ENCODE data around the gene NDST1.
A peak's percentile ranks its signal among the peaks of the same experiment; 100 is the strongest.

NDST1 gene

DNA sequence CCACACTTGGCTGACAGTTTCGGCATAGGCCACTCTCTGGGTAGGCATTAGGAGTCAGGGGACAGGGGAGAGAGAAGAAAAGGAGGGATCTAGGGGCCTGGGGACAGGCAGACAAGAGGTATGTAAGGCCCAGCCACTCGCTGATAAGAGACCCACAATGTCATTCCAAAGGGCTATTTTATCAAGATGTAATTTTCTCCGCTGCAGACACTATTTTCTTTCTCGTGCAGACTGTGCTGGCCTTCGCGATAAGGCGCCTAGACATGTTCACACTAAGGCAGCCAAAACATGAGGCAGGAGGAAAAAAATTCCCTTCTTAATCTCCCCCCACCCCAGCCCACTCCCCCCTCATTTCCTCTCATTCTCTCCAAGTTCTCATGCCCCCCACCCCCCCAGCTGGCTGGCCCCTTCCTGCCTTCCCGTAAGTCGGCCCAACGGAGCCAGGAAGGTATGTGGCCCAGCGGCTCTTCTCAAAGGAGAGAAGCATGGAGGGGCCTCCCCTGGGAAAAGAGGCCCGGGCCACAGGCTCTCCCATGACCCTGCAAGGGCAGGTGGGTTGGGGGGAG lies 87.6 kb downstream of the NDST1 start:
- peaks cover 16% of the 10 kb centered on the region for H3K4me1 ChIP-seq (ENCODE audit: insufficient read depth, low read length)
- no peaks in the 10 kb centered on the region for H3K27me3 ChIP-seq (ENCODE audit: insufficient read depth, low read length)
- H3K36me3 ChIP-seq (ENCODE audit: insufficient read depth, low read length) = no peaks in the 10 kb centered on the region
- H3K9ac ChIP-seq (ENCODE audit: low read depth, low read length) = no peak overlapping the region
- no peaks in the 10 kb centered on the region for H3K9me3 ChIP-seq (ENCODE audit: insufficient read depth, low read depth, low read length)
- no peak overlapping the region for H3K27ac ChIP-seq (ENCODE audit: low read depth, low read length)
- H3K4me3 ChIP-seq (ENCODE audit: low read length) = no peak overlapping the region
- 85% methylated on average over 12 of the region's 12 CpGs for WGBS

DNA sequence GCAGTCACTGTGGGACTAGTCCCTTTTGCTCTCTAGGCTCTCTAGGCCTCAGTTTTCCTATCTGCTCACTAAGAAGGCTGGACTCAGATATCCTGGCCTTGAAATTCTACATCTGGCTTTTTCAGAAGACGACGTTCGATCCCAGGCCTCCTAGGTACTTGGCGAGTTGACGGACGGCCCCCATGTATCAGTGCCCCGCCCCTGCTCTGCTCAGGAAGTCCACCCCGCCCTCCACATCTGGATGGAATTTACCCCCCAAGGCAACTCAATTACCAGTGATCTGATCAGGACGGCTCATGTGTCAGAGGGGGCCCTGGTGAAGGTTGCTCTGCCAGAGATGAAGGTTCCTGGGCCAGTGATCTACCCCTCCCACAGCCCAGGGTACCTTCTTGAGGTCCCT lies 88.4 kb downstream of the NDST1 start:
- Histone ChIP-seq H3K9me3 (ENCODE audit: insufficient read depth, low read depth, low read length) (no peaks in the 10 kb centered on the region), H3K4me1 (ENCODE audit: insufficient read depth, low read length) (peaks cover 9% of the 10 kb centered on the region), H3K9ac (ENCODE audit: low read depth, low read length) (no peak overlapping the region), H3K27me3 (ENCODE audit: insufficient read depth, low read length) (no peaks in the 10 kb centered on the region), H3K27ac (ENCODE audit: low read depth, low read length) (no peak overlapping the region), H3K36me3 (ENCODE audit: insufficient read depth, low read length) (no peaks in the 10 kb centered on the region), H3K4me3 (ENCODE audit: low read length) (no peak overlapping the region)
- WGBS = 77% methylated on average over 9 of the region's 9 CpGs

DNA sequence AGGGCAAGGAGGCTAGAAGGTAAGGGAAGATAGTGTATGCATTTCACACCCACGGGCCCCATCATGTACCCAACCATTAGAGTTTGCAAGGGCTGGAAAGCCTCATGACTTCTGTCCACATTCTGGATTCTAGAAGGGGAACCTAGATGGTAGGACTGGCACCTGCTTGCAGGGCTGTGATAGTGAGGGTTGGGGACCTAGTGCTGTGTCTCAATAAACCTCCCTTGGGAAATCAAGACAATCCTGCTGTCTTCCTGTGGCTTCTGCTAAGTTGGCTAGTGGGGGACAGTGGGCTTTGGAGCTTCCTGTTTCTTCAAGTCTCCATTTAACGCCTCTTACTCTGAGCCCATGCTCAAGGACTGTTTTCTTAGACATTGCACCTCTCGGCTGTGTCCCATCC lies 88.9 kb downstream of the NDST1 start:
- 93% methylated on average over 3 of the region's 3 CpGs for WGBS
- Histone ChIP-seq H3K9ac (ENCODE audit: low read depth, low read length) (no peak overlapping the region), H3K36me3 (ENCODE audit: insufficient read depth, low read length) (no peaks in the 10 kb centered on the region), H3K4me3 (ENCODE audit: low read length) (no peak overlapping the region), H3K4me1 (ENCODE audit: insufficient read depth, low read length) (peaks cover 6% of the 10 kb centered on the region; the same call in 1 of the 2 replicates), H3K27ac (ENCODE audit: low read depth, low read length) (no peak overlapping the region), H3K9me3 (ENCODE audit: insufficient read depth, low read depth, low read length) (no peaks in the 10 kb centered on the region), H3K27me3 (ENCODE audit: insufficient read depth, low read length) (no peaks in the 10 kb centered on the region)

DNA sequence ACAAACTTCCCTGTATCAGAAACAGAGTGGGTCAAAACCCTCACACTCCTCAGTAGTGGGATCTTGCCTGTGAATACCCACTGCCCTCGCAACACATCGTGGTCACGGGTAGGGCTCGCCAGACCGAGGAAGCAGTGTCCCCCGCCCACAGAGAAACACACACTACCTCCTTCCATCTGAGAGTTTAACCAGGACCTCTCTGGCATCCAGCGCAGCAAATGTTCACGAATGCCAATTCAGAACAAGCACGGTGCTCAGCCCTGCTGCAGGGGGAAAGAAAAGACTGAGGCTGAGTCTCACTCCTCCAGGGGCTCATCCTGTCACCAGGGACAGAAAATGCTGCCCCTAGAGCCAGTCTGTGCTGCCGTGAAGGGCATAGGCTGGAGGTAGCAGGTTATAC lies 90.1 kb downstream of the NDST1 start:
- Histone ChIP-seq H3K4me3 (ENCODE audit: low read length) (no peak overlapping the region), H3K27me3 (ENCODE audit: insufficient read depth, low read length) (no peaks in the 10 kb centered on the region), H3K4me1 (ENCODE audit: insufficient read depth, low read length) (peaks cover 6% of the 10 kb centered on the region; the same call in 1 of the 2 replicates), H3K27ac (ENCODE audit: low read depth, low read length) (no peak overlapping the region), H3K9me3 (ENCODE audit: insufficient read depth, low read depth, low read length) (no peaks in the 10 kb centered on the region), H3K9ac (ENCODE audit: low read depth, low read length) (no peak overlapping the region; the same call in 1 of the 2 replicates), H3K36me3 (ENCODE audit: insufficient read depth, low read length) (no peaks in the 10 kb centered on the region)
- 89% methylated on average over 10 of the region's 10 CpGs for WGBS

GRCh38 chr5:150598821-150599273 lies 90.9 kb downstream of the NDST1 start:
- Histone ChIP-seq H3K27me3 (ENCODE audit: insufficient read depth, low read length) (no peaks in the 10 kb centered on the region), H3K4me1 (ENCODE audit: insufficient read depth, low read length) (peaks cover 6% of the 10 kb centered on the region; the same call in 1 of the 2 replicates), H3K4me3 (ENCODE audit: low read length) (no peak overlapping the region), H3K9ac (ENCODE audit: low read depth, low read length) (no peak overlapping the region), H3K9me3 (ENCODE audit: insufficient read depth, low read depth, low read length) (no peaks in the 10 kb centered on the region), H3K27ac (ENCODE audit: low read depth, low read length) (no peak overlapping the region), H3K36me3 (ENCODE audit: insufficient read depth, low read length) (no peaks in the 10 kb centered on the region)
- 91% methylated on average over 12 of the region's 12 CpGs for WGBS

DNA sequence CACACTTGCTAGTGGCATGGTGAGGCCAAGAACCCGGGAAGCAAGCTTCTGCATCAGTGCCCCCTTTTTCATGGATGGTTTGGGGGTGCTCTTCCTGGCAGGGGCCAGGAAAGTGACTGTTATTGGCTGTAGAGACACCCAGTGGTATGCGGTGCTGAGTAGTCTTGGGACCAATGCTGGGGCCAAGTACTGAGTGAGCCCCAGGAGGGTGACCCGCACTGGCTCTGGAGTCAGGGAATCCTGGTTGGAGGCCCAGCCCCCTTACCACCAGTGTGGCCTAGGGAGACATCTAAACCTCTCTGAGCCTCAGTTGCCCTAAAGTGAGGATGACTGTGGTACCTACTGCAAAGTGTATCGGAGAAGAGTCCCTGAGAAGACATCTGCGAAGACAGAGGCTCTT lies 91.3 kb downstream of the NDST1 start:
- Histone ChIP-seq H3K27me3 (ENCODE audit: insufficient read depth, low read length) (no peaks in the 10 kb centered on the region), H3K9me3 (ENCODE audit: insufficient read depth, low read depth, low read length) (no peaks in the 10 kb centered on the region), H3K4me3 (ENCODE audit: low read length) (no peak overlapping the region), H3K36me3 (ENCODE audit: insufficient read depth, low read length) (no peaks in the 10 kb centered on the region), H3K9ac (ENCODE audit: low read depth, low read length) (no peak overlapping the region), H3K4me1 (ENCODE audit: insufficient read depth, low read length) (peaks cover 6% of the 10 kb centered on the region; the same call in 1 of the 2 replicates), H3K27ac (ENCODE audit: low read depth, low read length) (no peak overlapping the region)
- 91% methylated on average over 5 of the region's 5 CpGs for WGBS

DNA sequence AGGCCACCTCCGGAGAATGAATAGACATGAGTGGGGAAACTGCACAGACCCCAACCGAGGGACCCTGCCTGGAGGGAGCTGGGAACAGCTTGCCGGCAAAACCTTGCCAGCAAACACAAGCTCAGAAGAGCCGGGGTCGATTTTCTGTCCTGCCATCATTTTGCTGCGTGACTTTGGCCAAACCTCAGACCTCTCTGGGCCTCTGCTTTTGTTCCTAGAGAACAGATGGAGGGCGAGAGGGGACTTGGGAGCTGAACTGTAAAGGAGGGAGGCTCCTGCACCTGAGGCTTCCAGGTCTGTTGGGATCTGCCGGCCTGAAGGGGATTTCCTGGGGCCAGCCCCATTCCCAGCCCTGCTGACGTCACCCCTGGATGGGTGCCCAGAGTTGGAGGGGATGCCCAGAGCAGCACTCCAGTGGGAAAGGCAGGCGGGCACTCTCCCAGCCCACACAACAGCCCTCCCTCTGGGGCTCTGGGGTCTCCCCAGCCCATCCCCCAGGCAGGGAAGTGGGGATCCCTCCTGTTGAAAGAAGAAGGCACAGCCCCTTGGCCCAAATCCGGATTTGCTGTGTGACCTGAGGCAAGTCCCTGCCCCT lies 92.1 kb downstream of the NDST1 start:
- H3K36me3 ChIP-seq (ENCODE audit: insufficient read depth, low read length) = no peaks in the 10 kb centered on the region
- no peak overlapping the region for H3K27ac ChIP-seq (ENCODE audit: low read depth, low read length)
- H3K4me1 ChIP-seq (ENCODE audit: insufficient read depth, low read length) = peaks cover 6% of the 10 kb centered on the region; the same call in 1 of the 2 replicates
- WGBS = 85% methylated on average over 11 of the region's 11 CpGs
- H3K4me3 ChIP-seq (ENCODE audit: low read length) = no peak overlapping the region
- H3K9me3 ChIP-seq (ENCODE audit: insufficient read depth, low read depth, low read length) = no peaks in the 10 kb centered on the region
- 0 out of 2 replicates have a peak overlapping the region, but pooled peaks have one; percentile 22 for H3K9ac ChIP-seq (ENCODE audit: low read depth, low read length)
- H3K27me3 ChIP-seq (ENCODE audit: insufficient read depth, low read length) = no peaks in the 10 kb centered on the region

DNA sequence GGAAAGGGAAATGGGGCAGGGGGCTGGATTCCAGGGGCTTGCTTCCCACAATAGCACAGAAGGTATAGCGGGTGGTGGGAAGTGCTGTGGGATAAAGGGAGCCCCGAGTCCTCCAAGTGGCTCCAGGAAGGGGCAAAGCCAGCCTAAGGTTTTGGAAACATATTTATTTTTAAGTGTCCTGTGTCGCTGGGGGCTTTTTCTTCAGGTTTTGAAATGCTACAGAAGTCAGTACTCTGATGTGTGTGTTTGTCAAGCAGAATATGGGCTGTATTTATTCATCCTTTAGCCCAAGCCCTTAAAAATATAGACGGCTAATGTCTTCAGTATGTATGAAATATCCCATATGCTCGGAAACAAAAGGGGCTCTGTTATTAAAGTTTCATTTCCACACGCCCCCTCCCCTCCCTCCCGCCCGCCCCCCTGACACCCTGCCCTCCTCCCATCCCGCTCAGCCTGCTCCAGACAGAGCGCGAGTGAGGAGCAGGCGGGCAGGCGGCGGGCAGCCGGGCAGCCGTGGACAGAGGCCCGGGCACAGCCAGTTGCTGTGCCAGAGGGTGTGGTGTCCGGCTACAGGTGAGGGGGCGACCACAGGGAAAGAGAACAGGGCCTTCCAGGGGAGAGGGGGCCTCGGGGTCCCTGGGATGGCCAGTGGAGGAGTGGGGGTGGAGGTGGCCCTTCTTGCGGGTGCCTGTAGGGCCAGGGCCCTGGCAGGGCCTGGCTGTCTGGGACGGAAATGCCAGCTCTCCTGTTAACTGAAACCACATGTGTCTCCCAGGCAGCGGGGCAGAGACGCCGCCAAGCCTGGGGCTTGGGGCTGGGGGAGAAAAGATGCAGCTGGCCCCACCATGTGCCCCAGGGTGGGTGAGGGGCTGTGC lies 92.9 kb downstream of the NDST1 start:
- Histone ChIP-seq H3K9ac (ENCODE audit: low read depth, low read length) (no peak overlapping the region), H3K4me1 (ENCODE audit: insufficient read depth, low read length) (peaks cover 4% of the 10 kb centered on the region; the same call in 1 of the 2 replicates), H3K4me3 (ENCODE audit: low read length) (no peak overlapping the region), H3K36me3 (ENCODE audit: insufficient read depth, low read length) (no peaks in the 10 kb centered on the region), H3K27ac (ENCODE audit: low read depth, low read length) (no peak overlapping the region), H3K9me3 (ENCODE audit: insufficient read depth, low read depth, low read length) (no peaks in the 10 kb centered on the region), H3K27me3 (ENCODE audit: insufficient read depth, low read length) (no peaks in the 10 kb centered on the region)
- 95% methylated on average over 20 of the region's 25 CpGs for WGBS

- Histone ChIP-seq H3K9ac (ENCODE audit: low read depth, low read length) (no peak overlapping the region), H3K36me3 (ENCODE audit: insufficient read depth, low read length) (no peaks in the 10 kb centered on the region), H3K27me3 (ENCODE audit: insufficient read depth, low read length) (no peaks in the 10 kb centered on the region), H3K27ac (ENCODE audit: low read depth, low read length) (no peak overlapping the region), H3K4me3 (ENCODE audit: low read length) (no peak overlapping the region), H3K9me3 (ENCODE audit: insufficient read depth, low read depth, low read length) (no peaks in the 10 kb centered on the region), H3K4me1 (ENCODE audit: insufficient read depth, low read length) (no peaks in the 10 kb centered on the region)
- 85% methylated on average over 16 of the region's 16 CpGs for WGBS
Measured at GRCh38 chr5:150601491-150602345, 93.8 kb downstream of the NDST1 start.

DNA sequence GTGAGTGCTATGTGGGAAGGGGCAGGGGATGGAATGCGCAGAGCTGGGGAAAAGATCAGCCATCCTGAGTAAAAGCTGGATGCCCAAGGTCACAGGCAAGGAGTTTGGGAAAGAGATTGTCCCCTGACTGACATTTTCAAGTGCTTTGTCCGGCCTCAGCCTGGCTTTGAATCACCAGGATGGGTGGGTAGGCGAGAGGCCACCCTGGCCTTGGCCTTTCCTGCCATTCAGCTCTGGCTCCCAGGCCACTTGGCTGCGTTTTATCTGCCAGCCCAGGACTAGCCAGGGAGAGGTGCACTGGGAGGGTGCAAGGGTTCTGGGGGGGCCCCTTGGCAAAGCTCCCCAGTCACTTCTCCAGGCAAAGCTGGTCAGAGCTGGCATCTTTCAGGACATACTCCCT lies 95.1 kb downstream of the NDST1 start:
- Histone ChIP-seq H3K9me3 (ENCODE audit: insufficient read depth, low read depth, low read length) (no peaks in the 10 kb centered on the region), H3K27ac (ENCODE audit: low read depth, low read length) (no peak overlapping the region), H3K27me3 (ENCODE audit: insufficient read depth, low read length) (no peaks in the 10 kb centered on the region), H3K4me3 (ENCODE audit: low read length) (no peak overlapping the region), H3K36me3 (ENCODE audit: insufficient read depth, low read length) (no peaks in the 10 kb centered on the region), H3K9ac (ENCODE audit: low read depth, low read length) (no peak overlapping the region), H3K4me1 (ENCODE audit: insufficient read depth, low read length) (no peaks in the 10 kb centered on the region)
- WGBS = 87% methylated on average over 4 of the region's 4 CpGs
